Pulmonary artery endothelial cell (primary cell): Measurements from ENCODE around the gene PEAK1. TPM values are rescaled to one million over a fixed set of nuclear protein-coding genes. Genes with fewer than 3 reads are reported as not detected.
"Not testable (repeated sequence)": the region's sequence is repeated elsewhere in the genome, so short reads cannot be mapped to it uniquely, and the experiment has no call there.

Source experiments
- DNase-seq: peaks from one replicate; pipeline ENCODE4 v3.0.0-alpha.2; 2011; ENCODE audit warnings: low read depth, low spot score
- total RNA-seq: library from RNA; depleted of rRNA; stranded (reverse); fragments of >200 nt; gene quantifications from 2 replicates; pipeline ENCODE4 v1.2.3, GENCODE V29; 2014

The PEAK1 gene
- total RNA-seq, 1 donor from 2014 or later: 78.1 TPM

- no peak for DNase-seq
Measured at GRCh38 chr15:77311618-77312398, 108.1 kb downstream of the PEAK1 start.

GRCh38 chr15:77311020-77311419 is 108.9 kb downstream of the PEAK1 start:
- DNase-seq: no peak

- no peak for DNase-seq
Measured at GRCh38 chr15:77309392-77309791, 110.5 kb downstream of the PEAK1 start.

GRCh38 chr15:77305953-77306352 is 114.0 kb downstream of the PEAK1 start:
- DNase-seq: no peak

GRCh38 chr15:77296773-77297337 is 123.0 kb downstream of the PEAK1 start:
- DNase-seq: no peak

GRCh38 chr15:77295446-77295845 is 124.5 kb downstream of the PEAK1 start:
- no peak for DNase-seq

GRCh38 chr15:77292969-77293558 is 126.8 kb downstream of the PEAK1 start:
- no peak for DNase-seq

GRCh38 chr15:77291107-77291506 is 128.8 kb downstream of the PEAK1 start:
- DNase-seq: no peak

- DNase-seq: no peak
Measured at GRCh38 chr15:77287385-77287784, 132.5 kb downstream of the PEAK1 start.

GRCh38 chr15:77285057-77285997 is 134.6 kb downstream of the PEAK1 start:
- DNase-seq: no peak

GRCh38 chr15:77282333-77282732 is 137.6 kb downstream of the PEAK1 start:
- peak; percentile 0 for DNase-seq

- no peak for DNase-seq
Measured at GRCh38 chr15:77276943-77277342, 143.0 kb downstream of the PEAK1 start.

- no peak for DNase-seq
Measured at GRCh38 chr15:77276096-77276495, 143.8 kb downstream of the PEAK1 start.

- not testable (repeated sequence) for DNase-seq
Measured at GRCh38 chr15:77273136-77273535, 146.8 kb downstream of the PEAK1 start.

GRCh38 chr15:77266708-77267386 is 153.1 kb downstream of the PEAK1 start:
- peak; percentile 1 for DNase-seq

GRCh38 chr15:77255385-77255784 is 164.5 kb downstream of the PEAK1 start:
- DNase-seq: no peak

- no peak for DNase-seq
Measured at GRCh38 chr15:77251662-77252061, 168.2 kb downstream of the PEAK1 start.

GRCh38 chr15:77247116-77247515 is 172.8 kb downstream of the PEAK1 start:
- DNase-seq: no peak

GRCh38 chr15:77243716-77244401 is 176.0 kb downstream of the PEAK1 start:
- no peak for DNase-seq

GRCh38 chr15:77243135-77243534 is 176.8 kb downstream of the PEAK1 start:
- DNase-seq: no peak
